ENCODE measurements around the gene LAMC1. TPM values are rescaled to one million over a fixed set of nuclear protein-coding genes. Genes with fewer than 3 reads are reported as not detected.

Gene LAMC1
- total RNA-seq, 1 experiment from 2014 or later = 95.5 TPM

DNA sequence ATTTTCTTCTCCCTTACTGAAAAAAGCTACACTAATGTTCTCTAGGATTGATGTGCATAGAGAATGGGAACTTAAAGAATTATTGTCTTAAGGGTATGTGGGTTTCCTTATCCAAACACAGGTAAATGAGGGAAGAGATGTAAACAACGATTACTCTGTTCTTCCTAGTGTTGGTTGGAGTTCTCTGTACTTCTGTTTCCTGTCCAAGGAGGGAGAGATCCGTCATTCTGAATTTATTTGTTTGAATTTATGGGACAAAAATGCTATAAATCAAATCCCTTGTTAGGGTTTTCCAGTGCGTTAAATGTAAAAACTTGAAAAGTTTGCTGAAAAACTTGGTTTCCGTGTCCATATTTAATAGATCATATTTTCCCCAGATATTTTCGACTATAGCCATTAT lies 29.6 kb downstream of the LAMC1 start:
- Histone ChIP-seq H3K27ac (ENCODE audit: low read depth, low read length, poor library complexity, severe bottlenecking) (no peak overlapping the region), H3K9me3 (ENCODE audit: low read depth, low read length, poor library complexity, severe bottlenecking) (no peaks in the 10 kb centered on the region), H3K27me3 (replicated peaks; ENCODE audit: insufficient read depth, low read depth, low read length, poor library complexity) (no peaks in the 10 kb centered on the region), H3K36me3 (ENCODE audit: insufficient read depth, low read length, poor library complexity, severe bottlenecking) (no peaks in the 10 kb centered on the region), H3K4me3 (ENCODE audit: low read depth, low read length, poor library complexity, severe bottlenecking) (no peak overlapping the region), H3K4me1 (ENCODE audit: insufficient read depth, low read length, poor library complexity, severe bottlenecking) (peaks cover 3% of the 10 kb centered on the region)
- no TSS peak for BruUV-seq (replicated peaks)
- DNase-seq (ENCODE audit: low spot score) = no peak
- POLR2A ChIA-PET (ENCODE audit: low non-redundant PET) = no interaction called here
- intact Hi-C loops (cut with micrococcal nuclease; ENCODE audit: unreplicated experiment) = no loop called here
- TF ChIP-seq EZH2 (IDR thresholded peaks at IDR 0.05; ENCODE audit: borderline replicate concordance, low read depth, low read length, poor library complexity, severe bottlenecking) = no peak
- TF ChIP-seq, protein P1, sequence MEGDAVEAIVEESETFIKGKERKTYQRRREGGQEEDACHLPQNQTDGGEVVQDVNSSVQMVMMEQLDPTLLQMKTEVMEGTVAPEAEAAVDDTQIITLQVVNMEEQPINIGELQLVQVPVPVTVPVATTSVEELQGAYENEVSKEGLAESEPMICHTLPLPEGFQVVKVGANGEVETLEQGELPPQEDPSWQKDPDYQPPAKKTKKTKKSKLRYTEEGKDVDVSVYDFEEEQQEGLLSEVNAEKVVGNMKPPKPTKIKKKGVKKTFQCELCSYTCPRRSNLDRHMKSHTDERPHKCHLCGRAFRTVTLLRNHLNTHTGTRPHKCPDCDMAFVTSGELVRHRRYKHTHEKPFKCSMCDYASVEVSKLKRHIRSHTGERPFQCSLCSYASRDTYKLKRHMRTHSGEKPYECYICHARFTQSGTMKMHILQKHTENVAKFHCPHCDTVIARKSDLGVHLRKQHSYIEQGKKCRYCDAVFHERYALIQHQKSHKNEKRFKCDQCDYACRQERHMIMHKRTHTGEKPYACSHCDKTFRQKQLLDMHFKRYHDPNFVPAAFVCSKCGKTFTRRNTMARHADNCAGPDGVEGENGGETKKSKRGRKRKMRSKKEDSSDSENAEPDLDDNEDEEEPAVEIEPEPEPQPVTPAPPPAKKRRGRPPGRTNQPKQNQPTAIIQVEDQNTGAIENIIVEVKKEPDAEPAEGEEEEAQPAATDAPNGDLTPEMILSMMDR (conservative IDR thresholded peaks at IDR 0.05; ENCODE audit: low read depth, low read length) = no peak
- CTCF ChIA-PET = no interaction called here

GRCh38 chr1:183058851-183059502 lies 35.8 kb downstream of the LAMC1 start:
- Histone ChIP-seq H3K9me3 (ENCODE audit: low read depth, low read length, poor library complexity, severe bottlenecking) (no peaks in the 10 kb centered on the region), H3K27ac (ENCODE audit: low read depth, low read length, poor library complexity, severe bottlenecking) (no peak overlapping the region), H3K36me3 (ENCODE audit: insufficient read depth, low read length, poor library complexity, severe bottlenecking) (no peaks in the 10 kb centered on the region), H3K4me3 (ENCODE audit: low read depth, low read length, poor library complexity, severe bottlenecking) (no peak overlapping the region), H3K4me1 (ENCODE audit: insufficient read depth, low read length, poor library complexity, severe bottlenecking) (peaks cover 16% of the 10 kb centered on the region), H3K27me3 (replicated peaks; ENCODE audit: insufficient read depth, low read depth, low read length, poor library complexity) (no peaks in the 10 kb centered on the region)
- BruUV-seq (replicated peaks) = no TSS peak
- TF ChIP-seq, protein P1 (conservative IDR thresholded peaks at IDR 0.05; ENCODE audit: low read depth, low read length) = no peak
- no peak for TF ChIP-seq EZH2 (IDR thresholded peaks at IDR 0.05; ENCODE audit: borderline replicate concordance, low read depth, low read length, poor library complexity, severe bottlenecking)
- intact Hi-C loops (cut with micrococcal nuclease; ENCODE audit: unreplicated experiment) = no loop called here
- ChIA-PET CTCF (no interaction called here), POLR2A (ENCODE audit: low non-redundant PET) (no interaction called here)
- no peak for DNase-seq (ENCODE audit: low spot score)

DNA sequence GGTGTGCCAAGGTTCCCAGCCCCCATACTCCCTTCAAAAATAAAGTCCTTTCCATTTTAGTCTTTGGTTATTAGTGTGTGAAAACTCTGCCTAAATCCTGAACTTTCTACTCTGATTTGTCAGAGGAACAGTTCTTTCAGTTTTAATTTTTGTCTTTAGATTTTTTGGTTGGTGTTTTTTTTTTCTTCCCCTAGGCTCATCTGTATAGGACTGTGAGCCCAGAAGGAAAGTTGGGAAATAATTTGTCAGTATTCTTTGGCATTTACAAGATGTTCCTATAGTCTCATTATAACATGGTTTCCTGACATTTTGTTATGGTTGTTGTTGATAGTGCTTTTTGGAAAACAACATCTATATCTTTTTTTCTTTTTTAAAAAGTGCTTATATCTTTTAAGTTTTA lies 38.0 kb downstream of the LAMC1 start:
- Histone ChIP-seq H3K4me3 (ENCODE audit: low read depth, low read length, poor library complexity, severe bottlenecking) (no peak overlapping the region), H3K27me3 (replicated peaks; ENCODE audit: insufficient read depth, low read depth, low read length, poor library complexity) (no peaks in the 10 kb centered on the region), H3K36me3 (ENCODE audit: insufficient read depth, low read length, poor library complexity, severe bottlenecking) (no peaks in the 10 kb centered on the region), H3K9me3 (ENCODE audit: low read depth, low read length, poor library complexity, severe bottlenecking) (no peaks in the 10 kb centered on the region), H3K4me1 (ENCODE audit: insufficient read depth, low read length, poor library complexity, severe bottlenecking) (peaks cover 16% of the 10 kb centered on the region), H3K27ac (ENCODE audit: low read depth, low read length, poor library complexity, severe bottlenecking) (no peak overlapping the region)
- BruUV-seq (replicated peaks) = no TSS peak
- no peak for DNase-seq (ENCODE audit: low spot score)
- ChIA-PET CTCF (no interaction called here), POLR2A (ENCODE audit: low non-redundant PET) (no interaction called here)
- TF ChIP-seq, protein P1 (conservative IDR thresholded peaks at IDR 0.05; ENCODE audit: low read depth, low read length) = no peak
- TF ChIP-seq EZH2 (IDR thresholded peaks at IDR 0.05; ENCODE audit: borderline replicate concordance, low read depth, low read length, poor library complexity, severe bottlenecking) = no peak
- intact Hi-C loops (cut with micrococcal nuclease; ENCODE audit: unreplicated experiment) = no loop called here

Data from A673 (cell line).